ENCODE measurements around the gene GABRB2.

DNA sequence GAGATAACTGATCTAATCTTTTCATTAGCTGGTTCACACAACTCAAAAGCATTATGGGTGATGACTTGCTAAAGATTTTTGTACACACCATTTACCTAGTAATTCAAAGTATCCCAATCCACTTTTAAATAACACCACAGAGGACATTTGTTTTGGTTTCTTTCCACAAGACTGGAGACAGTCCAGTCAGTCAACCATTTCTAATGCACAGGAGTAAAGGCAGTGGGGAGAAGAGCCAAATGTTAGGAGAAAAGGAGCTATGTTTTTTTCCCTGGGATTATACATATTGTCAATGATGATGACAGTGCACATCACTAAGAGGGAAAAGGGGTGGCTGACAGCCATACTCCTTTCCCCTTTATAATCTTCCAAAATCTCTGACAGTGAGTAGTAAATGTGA lies 240.9 kb downstream of the GABRB2 start:
- TF ChIP-seq YY1 (IDR thresholded peaks at IDR 0.05; ENCODE audit: insufficient read depth, insufficient read length) (no peak), ZNF274 (IDR thresholded peaks at IDR 0.05; ENCODE audit: low read depth, low read length) (no peak), SUZ12 (IDR thresholded peaks at IDR 0.05; ENCODE audit: extremely low read depth, insufficient read depth, insufficient read length) (no peak)

All from NT2/D1 (cell line).